Hepatocyte (in vitro differentiated cells): ENCODE data around the gene WWTR1. TPM values are rescaled to one million over a fixed set of nuclear protein-coding genes. Genes with fewer than 3 reads are reported as not detected.

ENCODE experiments used
- DNase-seq: peaks from one replicate; pipeline ENCODE4 v3.0.0-alpha.2; 2016; ENCODE audit warnings: low spot score
- H2AFZ ChIP-seq: fragments of 200-600 bp; sonication (generic); 2 replicates; pipeline ENCODE4 v1.6.0; 2016; ENCODE audit warnings: antibody characterized with exemption, mild to moderate bottlenecking
- H3K27ac ChIP-seq: fragments of 200-600 bp; sonication (generic); 2 replicates; pipeline ENCODE4 v1.5.1; 2016; ENCODE audit warnings: mild to moderate bottlenecking
- H3K27me3 ChIP-seq: fragments of 200-600 bp; sonication (generic); 2 replicates; pipeline ENCODE4 v1.6.1; 2016
- H3K36me3 ChIP-seq: fragments of 200-600 bp; sonication (generic); replicated peaks from 2 replicates; pipeline ENCODE4 v1.5.1; 2016; ENCODE audit warnings: low read depth; ENCODE audit not compliant: insufficient read depth
- H3K4me1 ChIP-seq: fragments of 200-600 bp; sonication (generic); 2 replicates; pipeline ENCODE4 v1.5.1; 2016; ENCODE audit warnings: mild to moderate bottlenecking, moderate library complexity; ENCODE audit not compliant: insufficient read depth
- H3K4me2 ChIP-seq: fragments of 200-600 bp; sonication (generic); 2 replicates; pipeline ENCODE4 v1.6.0; 2016
- H3K4me3 ChIP-seq: fragments of 200-600 bp; sonication (generic); 2 replicates; pipeline ENCODE4 v1.5.1; 2016; ENCODE audit warnings: mild to moderate bottlenecking
- H3K79me2 ChIP-seq: fragments of 200-600 bp; sonication (generic); 2 replicates; pipeline ENCODE4 v1.6.0; 2017; ENCODE audit warnings: mild to moderate bottlenecking
- H3K9me2 ChIP-seq: fragments of 200-600 bp; sonication (generic); replicated peaks from 2 replicates; pipeline ENCODE4 v1.6.0; 2017; ENCODE audit warnings: mild to moderate bottlenecking; ENCODE audit not compliant: insufficient read depth
- H3K9me3 ChIP-seq: fragments of 200-600 bp; sonication (generic); 2 replicates; pipeline ENCODE4 v1.5.1; 2016; ENCODE audit warnings: low read depth, mild to moderate bottlenecking
- H4K20me1 ChIP-seq: fragments of 200-600 bp; sonication (generic); 2 replicates; pipeline ENCODE4 v1.6.0; 2016; ENCODE audit warnings: mild to moderate bottlenecking; ENCODE audit not compliant: insufficient read depth, poor library complexity, severe bottlenecking
- CTCF ChIP-seq: fragments of 200-600 bp; sonication (generic); IDR thresholded peaks from 2 replicates; pipeline ENCODE4 v1.5.1; 2016; ENCODE audit warnings: antibody characterized with exemption, mild to moderate bottlenecking; ENCODE audit not compliant: poor library complexity
- EZH2 ChIP-seq: fragments of 200-600 bp; sonication (generic); IDR thresholded peaks from 2 replicates; pipeline ENCODE4 v1.6.1; 2016; ENCODE audit warnings: antibody characterized with exemption, mild to moderate bottlenecking, borderline replicate concordance
- EZH2phosphoT487 ChIP-seq: fragments of 200-600 bp; sonication (generic); IDR thresholded peaks from one replicate; pipeline ENCODE4 v1.6.1; 2018; ENCODE audit warnings: antibody characterized with exemption, mild to moderate bottlenecking, low read depth, moderate library complexity; ENCODE audit not compliant: unreplicated experiment, severe bottlenecking
- WGBS: methylation state at CpG from one replicate; pipeline ENCODE4 v1.1.6; 2016; ENCODE audit warnings: low lambda C conversion rate; ENCODE audit errors: missing lambda C conversion rate; 5-methylcytosine and 5-hydroxymethylcytosine counted together
- polyA plus RNA-seq: library from polyadenylated mRNA; unstranded; fragments of >200 nt; fragmentation: Nextera tagmentation; extraction: Ambion mirVana; gene quantifications from 2 replicates; pipeline ENCODE4 v1.2.1, GENCODE V29; 2016
- total RNA-seq: library from RNA; depleted of rRNA; stranded (reverse); fragments of >200 nt; gene quantifications from 2 replicates; pipeline ENCODE4 v1.2.3, GENCODE V29; 2014

Gene WWTR1
- total and polyA plus RNA-seq, 2 experiments from 2014 or later: 40.5 to 54.7 TPM

DNA sequence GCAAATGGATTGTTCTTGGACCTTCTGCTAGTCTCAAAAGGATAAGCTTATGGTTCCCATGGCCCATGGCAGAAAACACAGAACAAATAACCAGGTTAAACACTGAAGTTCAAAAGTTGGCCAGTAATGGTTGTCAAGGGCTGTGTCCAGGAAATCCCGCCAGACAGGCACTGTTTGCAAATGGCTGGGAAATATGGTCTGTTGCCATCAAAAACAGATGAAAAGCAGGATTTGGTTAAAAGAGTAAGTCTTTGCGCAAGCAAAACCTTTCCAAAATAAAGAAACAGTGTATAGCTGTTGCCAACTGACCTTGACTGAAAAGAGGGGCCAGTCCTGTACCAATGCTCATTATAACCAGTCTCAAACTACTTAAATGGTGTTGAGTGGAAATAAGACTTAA is 58.6 kb downstream of the WWTR1 start:
- no peak overlapping the region for H3K27ac ChIP-seq

DNA sequence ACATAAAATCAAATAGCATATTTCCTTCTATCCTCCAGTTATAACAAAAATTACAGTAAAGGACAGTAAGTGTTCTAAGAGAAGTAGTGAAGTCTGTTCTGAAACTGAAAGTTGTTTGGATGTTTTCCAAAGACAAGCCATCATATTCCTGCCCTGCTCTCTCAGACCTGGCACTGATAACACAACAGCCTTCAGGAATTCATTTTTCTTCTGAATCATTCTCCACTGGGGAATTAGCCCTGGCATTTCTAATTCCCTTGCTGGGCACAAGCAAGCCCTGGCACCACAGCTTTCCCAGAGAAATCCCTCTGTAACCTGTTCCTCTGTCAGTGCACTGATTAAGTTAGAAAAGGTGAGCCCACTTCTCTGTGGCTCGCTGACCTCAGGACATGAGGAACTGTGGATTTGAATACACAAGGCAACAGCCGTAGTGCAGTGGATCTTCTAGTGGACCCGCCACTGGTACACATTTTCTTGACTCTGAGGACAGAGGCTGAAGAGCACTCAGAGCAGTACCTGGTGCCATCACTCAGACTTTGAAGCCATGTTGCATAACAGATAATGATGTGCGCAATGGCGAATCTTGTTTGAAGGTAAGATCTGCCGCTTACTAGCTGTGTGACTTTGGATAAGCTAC is 61.6 kb downstream of the WWTR1 start:
- no peak overlapping the region for H3K4me2 ChIP-seq
- no peaks in the 10 kb centered on the region for H3K9me2 ChIP-seq
- H3K4me3 ChIP-seq: no peak overlapping the region
- H4K20me1 ChIP-seq: no peaks in the 10 kb centered on the region
- no peak overlapping the region for H2AFZ ChIP-seq
- H3K27ac ChIP-seq: no peak overlapping the region
- WGBS: 98% methylated on average over 6 of the region's 6 CpGs
- no peaks in the 10 kb centered on the region for H3K27me3 ChIP-seq
- TF ChIP-seq EZH2phosphoT487 (no peak), EZH2 (no peak), CTCF (no peak)
- no peaks in the 10 kb centered on the region for H3K4me1 ChIP-seq
- H3K36me3 ChIP-seq: no peaks in the 10 kb centered on the region
- no peak for DNase-seq
- H3K9me3 ChIP-seq: no peaks in the 10 kb centered on the region
- peaks cover 59% of the 10 kb centered on the region for H3K79me2 ChIP-seq

More for the DNA sequence above, 58.6 kb downstream of the WWTR1 start:
- no peak overlapping the region for H3K4me3 ChIP-seq
- no peaks in the 10 kb centered on the region for H3K9me3 ChIP-seq
- peaks cover 5% of the 10 kb centered on the region for H4K20me1 ChIP-seq
- no peaks in the 10 kb centered on the region for H3K27me3 ChIP-seq
- TF ChIP-seq EZH2phosphoT487 (no peak), CTCF (no peak), EZH2 (no peak)
- H3K4me2 ChIP-seq: no peak overlapping the region
- no peaks in the 10 kb centered on the region for H3K9me2 ChIP-seq
- H3K79me2 ChIP-seq: peaks cover 75% of the 10 kb centered on the region
- no peak for DNase-seq
- no peak overlapping the region for H2AFZ ChIP-seq
- peaks cover 7% of the 10 kb centered on the region for H3K4me1 ChIP-seq
- 98% methylated on average over 2 of the region's 2 CpGs for WGBS
- H3K36me3 ChIP-seq: no peaks in the 10 kb centered on the region

- Histone ChIP-seq H3K27me3 (no peaks in the 10 kb centered on the region), H3K36me3 (no peaks in the 10 kb centered on the region), H3K4me3 (no peak overlapping the region), H3K4me1 (no peaks in the 10 kb centered on the region), H4K20me1 (peaks cover 10% of the 10 kb centered on the region), H3K9me2 (no peaks in the 10 kb centered on the region), H3K9me3 (no peaks in the 10 kb centered on the region), H3K4me2 (no peak overlapping the region), H3K79me2 (peaks cover 56% of the 10 kb centered on the region), H2AFZ (no peak overlapping the region), H3K27ac (no peak overlapping the region)
- DNase-seq: no peak
- TF ChIP-seq EZH2 (no peak), EZH2phosphoT487 (no peak), CTCF (no peak)
- 86% methylated on average over 8 of the region's 8 CpGs for WGBS
These were observed 64.2 kb downstream of the WWTR1 start for GRCh38 chr3:149593418-149594160.
